Left colon (tissue), 2 donors: Measurements from ENCODE around the gene ALAD. TPM values are rescaled to one million over a fixed set of nuclear protein-coding genes. Genes with fewer than 3 reads are reported as not detected.

ENCODE experiments used
- total RNA-seq, 2 donors: library from RNA; stranded (reverse); fragmentation: NEBNext Ultra II Directional; extraction: Animal tissue kit (Norgen Biotek cat#: 25700); gene quantifications; one replicate each; pipeline ENCODE4 v1.2.1, GENCODE V29; 2021
- donor health status: DM: no; HTN: no; CAD: no.
- donor health status: DM: yes; HTN: yes; CAD: no.

ALAD gene
- total RNA-seq, 2 donors from 2014 or later = 58.8 to 64.1 TPM

Other genes starting within 250 kb of the ALAD start
- gene FKBP15, start 180.0 kb downstream of the ALAD start, total RNA-seq = 10 to 100 TPM; 23.5 to 25.0 TPM
- 10 to 100 TPM; 34.5 to 55.8 TPM for gene SLC31A1, start 179.7 kb downstream of the ALAD start, total RNA-seq
- 10 to 100 TPM; 23.6 to 25.6 TPM for gene CDC26, start 125.7 kb downstream of the ALAD start, total RNA-seq
- 10 to 100 TPM; 12.0 to 13.6 TPM for gene PRPF4, start 125.6 kb downstream of the ALAD start, total RNA-seq
- gene RNF183, start 97.9 kb downstream of the ALAD start, total RNA-seq = 1 to 10 TPM in 1 of 2 donors, under 1 TPM in 1; 0.85 to 1.3 TPM
- 1 to 10 TPM; 3.0 to 3.6 TPM for gene WDR31, start 61.0 kb downstream of the ALAD start, total RNA-seq
- 10 to 100 TPM; 32.6 to 39.9 TPM for gene BSPRY, start 51.7 kb downstream of the ALAD start, total RNA-seq
- 100 to 1,000 TPM; 143 to 156 TPM for gene HDHD3, start 24.3 kb downstream of the ALAD start, total RNA-seq
- gene POLE3, start 9.4 kb upstream of the ALAD start, total RNA-seq = 10 to 100 TPM; 19.5 to 23.3 TPM
- under 1 TPM; 0.11 to 0.21 TPM for gene C9orf43, start 9.5 kb upstream of the ALAD start, total RNA-seq
- 10 to 100 TPM; 59.6 to 74.8 TPM for gene RGS3, start 62.4 kb upstream of the ALAD start, total RNA-seq